HG03280 (cell line): ENCODE results near the gene P2RX1.

Source experiments
- ATAC-seq: cut with Tn5 transposase; IDR thresholded peaks from one replicate; pipeline ENCODE4 v1.9.1; 2021; ENCODE audit warnings: mild to moderate bottlenecking, moderate library complexity; ENCODE audit not compliant: unreplicated experiment

The P2RX1 gene

DNA sequence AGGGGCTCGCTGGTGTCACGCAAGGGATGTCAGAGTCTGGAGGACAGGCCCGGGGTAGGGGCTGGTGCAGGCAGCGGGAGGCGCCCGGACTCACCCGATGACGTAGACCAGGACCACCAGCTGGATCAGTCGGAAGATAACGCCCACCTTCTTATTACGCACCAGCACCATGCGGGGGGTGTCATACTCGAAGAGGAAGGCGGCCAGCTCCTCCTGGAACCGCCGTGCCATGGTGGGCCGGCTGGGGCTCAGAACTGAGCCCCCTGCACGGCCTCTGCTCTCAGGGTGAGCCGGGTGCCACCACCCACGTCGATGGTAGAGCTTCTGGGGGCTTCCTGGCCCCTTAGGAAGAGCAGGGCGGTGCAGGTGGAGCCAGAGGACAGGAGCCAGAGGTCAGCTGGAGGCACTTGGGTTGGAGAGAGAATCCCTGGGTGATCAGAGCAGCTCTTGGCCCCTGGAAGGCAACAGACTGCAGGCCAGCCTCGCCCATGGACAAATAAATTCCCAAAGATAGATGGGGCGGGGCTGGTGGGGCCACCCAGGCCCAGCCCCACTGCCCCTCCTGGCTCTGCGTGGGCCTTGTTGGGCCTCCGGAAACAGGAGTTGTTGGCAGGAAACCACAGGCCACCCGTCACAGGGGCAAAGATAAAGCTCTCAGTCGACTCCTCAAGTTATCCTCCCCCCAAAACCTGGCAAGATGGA is at the start of gene P2RX1:
P2RX1 (minus strand) TSS at position 471 of the 702 bp plus-strand sequence; CDS start at position 231, 240 bp downstream.
- ATAC-seq: no peak

DNA sequence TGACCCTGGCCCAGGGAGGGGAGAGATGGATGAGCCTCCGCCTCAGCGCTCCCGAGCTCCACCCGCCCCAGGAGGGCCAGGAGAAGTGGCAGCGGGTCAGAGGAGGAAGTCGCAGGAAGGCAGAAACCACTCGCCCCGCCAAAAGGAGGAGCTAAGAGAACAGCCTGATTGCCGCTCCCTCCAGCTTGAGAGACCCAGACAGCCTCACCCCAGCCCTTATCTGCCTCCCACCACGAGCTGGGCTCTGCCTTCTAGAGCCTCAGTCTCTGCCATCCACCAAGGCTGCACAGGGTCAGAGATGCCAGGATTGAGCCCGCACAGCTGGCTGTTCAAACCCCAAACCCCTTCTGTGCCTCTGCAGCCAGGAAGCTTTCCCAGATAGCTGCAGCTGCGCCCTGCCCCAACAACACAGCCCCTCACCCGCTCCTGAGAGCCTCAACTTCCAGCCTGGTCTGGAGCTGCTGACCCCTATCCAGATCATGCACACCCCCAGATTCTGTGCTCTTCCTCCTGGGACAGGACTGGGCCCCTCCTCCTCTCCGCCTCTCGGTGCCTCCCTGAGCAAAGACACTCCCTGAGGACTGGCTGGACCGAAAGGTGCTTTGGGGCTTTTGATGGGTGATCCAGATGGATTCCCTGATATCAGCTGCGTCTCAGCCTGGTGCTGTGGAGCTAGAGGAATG is 49.0 kb upstream of the P2RX1 start:
- peak; percentile 36 for ATAC-seq

DNA sequence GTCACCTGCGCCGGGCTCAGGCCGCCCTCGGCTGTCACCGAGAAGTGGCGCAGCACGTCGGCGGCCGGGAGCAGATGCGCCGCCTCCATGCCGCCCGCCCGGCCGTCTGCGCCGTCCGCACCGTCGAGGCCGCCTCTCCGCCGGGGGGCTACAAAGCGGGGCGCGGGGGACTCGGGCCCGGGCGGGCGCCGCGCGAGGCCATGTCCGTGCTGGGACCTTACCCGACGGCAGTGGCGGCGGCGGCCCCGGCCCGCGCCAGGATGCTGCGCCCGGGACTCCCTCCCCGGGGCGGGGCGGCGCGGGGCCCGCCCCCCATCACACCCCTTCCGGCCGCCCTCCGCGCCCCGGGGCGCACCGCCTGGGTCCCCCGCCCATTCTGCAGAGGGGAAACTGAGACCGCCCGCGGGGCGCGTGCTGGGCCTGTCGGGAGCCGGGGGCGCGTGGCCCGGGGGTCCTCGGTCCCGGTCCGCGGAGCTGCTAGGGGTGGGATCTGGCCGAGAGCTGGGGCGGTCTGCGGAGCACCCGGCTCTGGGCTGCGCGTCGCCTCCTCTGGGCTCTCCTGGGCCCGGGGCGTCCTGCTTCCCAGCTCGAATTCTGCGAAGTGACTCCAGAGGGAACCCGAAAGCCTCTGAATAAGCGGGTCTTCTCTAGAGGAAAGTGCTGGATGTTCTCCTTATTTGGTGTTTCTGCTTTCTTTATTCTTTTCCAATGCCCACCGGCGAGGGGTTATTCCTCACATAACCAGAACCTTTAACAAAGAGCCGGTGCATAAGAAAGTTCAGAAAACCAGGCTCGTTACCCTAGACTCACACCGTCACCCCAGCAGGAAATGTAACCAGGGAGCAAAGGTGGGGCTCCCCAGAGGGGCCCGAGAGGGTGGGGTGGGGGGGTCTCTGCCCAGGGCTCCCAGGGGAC is 48.2 kb upstream of the P2RX1 start, which contains the start of gene ATP2A3:
ATP2A3 (minus strand) TSS at position 235 of the 915 bp plus-strand sequence; CDS start at position 89, 146 bp downstream.
- ATAC-seq: peak; percentile 61

DNA sequence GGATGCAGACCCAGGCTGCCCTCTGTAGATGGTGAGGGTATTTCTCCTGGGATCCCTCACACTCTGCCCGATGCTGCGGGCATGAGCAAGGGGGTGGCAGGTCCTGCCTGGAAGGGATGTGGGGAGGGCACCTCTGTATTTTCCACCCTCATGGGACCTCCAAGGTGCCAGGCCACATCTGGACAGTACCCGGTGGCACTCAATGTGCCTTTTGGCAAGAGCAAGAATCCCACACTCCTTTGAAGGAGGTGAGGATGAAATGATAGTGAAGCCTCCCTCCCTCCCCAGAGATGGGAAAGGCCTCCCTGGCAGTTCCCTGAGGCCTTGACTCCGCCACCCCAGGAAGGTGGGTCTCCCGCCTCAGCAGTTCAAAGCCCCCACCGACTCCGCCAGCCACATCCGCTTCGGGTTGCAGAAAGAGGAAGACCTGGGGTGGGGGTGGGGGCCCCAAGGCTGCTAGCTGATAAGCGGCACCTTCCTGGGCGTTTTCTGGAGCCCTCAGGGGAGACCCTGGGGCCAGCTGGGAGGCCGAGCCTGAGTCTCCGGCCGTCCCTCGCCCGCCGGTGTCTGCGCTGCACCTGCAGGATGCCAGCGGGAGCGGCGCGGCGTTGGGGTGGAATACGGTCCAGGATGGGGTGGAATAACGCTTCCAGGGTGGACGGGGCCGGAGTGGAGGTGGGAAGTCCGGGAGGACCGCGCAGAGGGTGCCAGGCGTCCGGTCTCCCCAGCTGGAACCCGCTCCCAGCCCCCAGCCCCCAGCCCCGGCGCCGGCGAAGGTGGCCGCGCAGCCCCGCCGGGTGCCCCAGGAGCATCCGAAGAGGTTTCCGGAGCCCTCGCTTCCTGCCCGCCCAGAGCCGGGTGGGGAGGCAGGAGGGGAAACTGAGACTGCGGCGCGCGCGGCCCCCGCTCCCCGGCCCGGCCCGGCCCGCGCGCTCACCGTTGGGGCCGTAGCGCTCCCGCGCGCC is 47.3 kb upstream of the P2RX1 start:
- ATAC-seq: peak; percentile 8

DNA sequence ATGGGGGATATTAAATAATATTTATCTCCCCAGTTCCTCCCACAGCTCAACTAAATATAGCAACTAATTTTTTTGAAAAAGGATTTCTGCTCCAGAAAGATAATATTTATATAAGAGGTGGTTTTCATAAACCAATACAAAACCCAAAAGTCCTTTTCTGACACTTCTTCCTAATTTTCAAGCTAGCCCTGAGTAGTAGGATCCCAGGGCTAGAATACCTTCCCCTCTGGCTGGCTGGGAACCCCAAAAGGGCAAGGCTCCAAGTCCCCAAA is 46.6 kb upstream of the P2RX1 start:
- ATAC-seq: no peak

DNA sequence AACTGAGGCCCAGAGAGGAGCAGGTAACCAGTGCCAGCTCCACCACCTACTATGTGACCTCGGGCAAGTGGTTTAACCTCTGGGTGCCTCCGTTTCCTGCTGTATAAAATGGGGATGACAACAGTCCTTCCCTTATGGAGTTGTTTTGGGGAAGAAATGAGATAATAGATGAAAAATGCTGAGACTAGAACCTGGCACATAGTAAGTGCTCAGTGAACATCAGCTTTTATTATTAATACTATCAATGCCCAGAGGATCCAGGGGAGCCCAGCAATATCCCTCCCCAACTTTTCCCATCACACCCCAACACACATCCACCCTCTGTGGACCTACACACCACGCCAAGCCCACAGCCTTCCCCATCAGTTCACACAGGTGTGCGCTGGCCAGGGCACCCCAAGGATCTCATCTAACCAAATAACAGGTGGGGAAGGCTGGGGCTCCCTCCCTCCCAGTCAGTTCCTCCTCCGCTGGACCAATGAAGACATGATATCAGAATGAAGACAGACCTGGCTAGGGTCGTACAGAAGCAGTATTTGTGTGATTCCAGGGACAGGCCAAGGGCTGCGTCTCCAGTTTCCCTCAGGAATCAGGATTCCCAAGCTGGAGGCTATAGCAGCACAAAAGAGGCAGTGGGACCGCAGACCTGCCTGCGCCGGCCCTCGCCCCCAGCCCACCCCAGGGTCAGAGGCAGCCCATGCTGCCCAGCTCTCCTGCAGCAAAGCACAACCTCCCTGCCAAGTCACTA is 46.1 kb upstream of the P2RX1 start:
- no peak for ATAC-seq

DNA sequence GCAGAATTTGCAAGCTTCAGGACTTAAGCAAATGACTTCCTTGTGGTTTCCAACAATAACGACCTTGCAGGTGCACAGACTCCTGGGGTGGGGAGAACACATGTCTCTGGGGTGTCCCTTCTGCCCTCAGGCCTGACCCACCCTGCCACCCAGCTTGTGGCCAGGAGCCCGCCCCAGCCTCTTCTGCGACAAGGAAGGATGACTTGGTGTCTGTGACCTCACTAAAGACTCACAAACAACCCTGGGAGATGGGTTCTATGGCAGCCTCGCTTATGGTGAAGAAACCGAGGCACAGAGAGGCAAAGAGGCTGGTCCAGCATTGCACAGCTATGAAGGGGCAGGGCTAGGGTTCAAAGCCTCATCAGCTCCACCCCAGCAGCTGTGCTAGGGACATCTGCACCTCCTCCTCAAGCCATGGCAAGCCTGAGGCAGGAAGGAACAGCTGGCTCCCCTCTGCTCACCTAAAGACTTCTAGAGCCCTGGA is 45.3 kb upstream of the P2RX1 start:
- no peak for ATAC-seq

DNA sequence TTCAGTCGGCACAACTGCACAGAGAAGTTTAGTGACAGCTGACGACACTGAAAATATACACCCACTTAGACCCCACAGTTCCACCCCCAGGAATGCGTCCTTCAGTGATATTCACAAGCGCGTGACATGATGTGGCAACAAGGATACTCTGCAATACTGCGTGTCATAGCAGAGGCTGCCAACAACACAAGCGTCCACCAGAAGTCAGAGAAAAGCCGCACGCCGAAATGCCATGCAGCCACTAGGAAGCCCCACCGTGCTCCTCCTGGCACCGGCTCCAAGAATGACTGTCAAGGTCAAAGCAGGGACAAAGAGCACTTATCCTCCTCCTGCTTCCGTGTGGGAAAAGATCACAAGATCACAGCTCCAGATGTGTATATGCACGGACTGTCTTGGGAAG is 44.5 kb upstream of the P2RX1 start:
- ATAC-seq: no peak

DNA sequence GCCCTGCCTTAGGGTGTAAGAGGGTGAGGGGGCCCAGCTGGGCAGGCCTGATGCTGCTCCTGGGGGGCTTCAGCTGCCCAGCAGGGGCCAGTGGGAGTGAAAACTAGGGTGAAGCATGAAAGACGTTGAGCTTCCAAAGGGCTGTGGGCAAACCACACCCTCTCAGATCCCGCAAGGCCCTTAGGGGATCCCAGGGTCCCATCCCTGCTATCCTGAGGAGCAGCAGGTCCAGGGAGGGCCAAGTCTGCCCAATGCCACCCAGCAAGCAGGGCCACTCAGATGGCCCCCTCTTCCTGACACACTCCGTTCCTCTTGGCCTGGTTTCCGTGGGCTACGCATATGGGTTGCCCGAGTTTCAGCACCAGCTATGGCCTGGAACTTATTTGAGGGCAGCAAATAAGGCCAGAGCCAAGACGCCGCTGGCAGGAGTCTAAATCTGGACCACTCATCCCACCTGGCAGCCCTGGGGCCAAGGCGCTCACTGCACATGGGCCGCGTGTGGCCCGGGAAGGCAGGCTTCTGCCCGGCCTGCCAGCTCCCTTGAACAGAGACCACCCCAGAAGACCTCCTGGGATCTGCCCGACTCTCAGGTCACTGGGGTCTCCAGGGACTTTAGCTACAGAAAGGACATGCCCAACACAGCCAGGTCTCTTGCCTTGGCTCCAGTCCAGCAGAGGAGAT is 43.8 kb upstream of the P2RX1 start:
- ATAC-seq: no peak

DNA sequence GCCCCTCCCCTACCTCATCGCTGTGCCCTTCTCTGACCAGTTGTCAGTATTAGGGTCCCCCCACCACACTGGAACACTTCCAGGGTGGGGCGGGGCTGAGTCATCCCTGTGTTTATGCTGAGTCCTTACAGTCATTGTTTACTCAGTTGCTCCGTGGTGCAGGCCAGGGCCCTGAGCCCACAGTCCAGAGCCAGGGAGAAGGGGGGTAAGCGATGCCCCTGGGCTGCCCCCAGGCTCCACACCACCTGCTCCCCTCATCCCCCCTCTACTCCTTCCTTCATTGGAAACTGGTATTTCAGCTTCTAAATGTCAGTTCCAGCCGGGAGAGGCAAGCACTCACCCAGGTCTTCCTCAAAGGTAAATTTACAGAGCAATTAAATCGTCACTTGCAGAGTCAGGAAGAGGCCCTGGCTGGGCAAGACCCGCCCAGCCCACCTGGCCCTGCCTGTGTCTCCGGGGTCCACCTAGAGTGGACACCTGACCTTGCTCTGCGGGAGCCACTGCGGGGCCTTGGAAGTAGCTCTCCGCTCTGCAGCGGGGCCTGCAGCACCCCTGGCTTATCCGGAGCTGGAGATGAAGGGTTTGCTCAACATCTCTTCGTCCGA is 43.1 kb upstream of the P2RX1 start:
- ATAC-seq: no peak

DNA sequence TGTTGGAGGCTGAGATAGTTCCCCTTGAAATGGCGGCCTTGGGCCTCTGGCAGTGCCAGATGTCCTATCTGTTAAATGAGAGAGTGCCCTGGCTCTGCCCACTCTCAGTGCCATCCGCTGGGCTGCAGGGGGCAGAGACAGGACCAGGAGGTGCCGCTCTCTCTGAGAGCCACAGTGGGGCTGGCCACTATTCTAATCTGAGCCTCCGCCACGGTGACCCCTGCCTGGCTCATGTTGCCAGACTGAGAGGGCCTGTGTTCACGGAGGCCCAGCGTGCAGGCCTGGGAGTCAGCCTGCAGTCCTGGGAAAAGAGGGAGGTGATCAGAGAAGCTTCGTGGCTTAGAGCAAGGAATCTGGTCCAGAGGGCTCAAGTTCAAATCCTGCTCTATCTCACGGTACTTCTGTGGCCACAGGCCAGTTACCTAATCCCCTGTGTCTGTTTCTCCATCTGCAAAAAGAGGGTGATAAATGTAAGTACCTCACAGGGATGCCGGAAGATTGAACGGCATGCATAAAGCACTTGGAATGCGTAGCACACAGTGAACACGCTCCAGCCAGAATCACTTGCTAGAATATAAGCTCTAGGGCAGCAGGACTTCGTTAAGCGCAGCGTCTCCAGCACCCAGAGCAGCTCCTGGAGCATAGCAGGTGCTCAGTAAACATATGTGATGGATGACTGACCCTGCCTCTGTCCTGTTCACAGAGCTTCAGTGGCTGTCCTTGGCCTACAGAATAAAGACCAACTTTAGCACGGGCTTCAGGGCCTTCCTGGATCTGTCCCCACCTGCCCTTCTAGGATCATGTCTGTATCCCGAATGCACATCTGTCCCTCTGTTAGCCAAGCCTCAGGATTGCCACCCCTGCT is 41.7 kb upstream of the P2RX1 start:
- ATAC-seq: no peak

DNA sequence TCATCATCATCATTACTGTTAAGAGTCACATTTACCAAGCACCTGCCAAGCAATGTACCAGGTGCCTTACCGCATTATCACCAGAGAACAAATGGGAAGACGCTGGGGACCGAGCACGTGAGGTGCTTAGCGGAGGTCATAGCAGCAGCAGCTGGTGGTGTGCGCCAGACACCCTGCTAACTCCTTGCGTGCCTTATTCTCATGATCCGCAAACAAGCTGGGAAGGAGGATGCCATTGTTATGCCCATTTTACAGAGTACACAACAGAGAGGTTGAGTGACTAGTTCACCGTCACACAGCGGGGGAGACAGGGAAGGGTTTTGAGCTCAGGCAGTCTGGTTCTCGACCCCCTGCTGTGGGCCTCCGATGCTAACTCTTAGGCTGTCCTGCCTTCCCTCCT is 40.7 kb upstream of the P2RX1 start:
- no peak for ATAC-seq

DNA sequence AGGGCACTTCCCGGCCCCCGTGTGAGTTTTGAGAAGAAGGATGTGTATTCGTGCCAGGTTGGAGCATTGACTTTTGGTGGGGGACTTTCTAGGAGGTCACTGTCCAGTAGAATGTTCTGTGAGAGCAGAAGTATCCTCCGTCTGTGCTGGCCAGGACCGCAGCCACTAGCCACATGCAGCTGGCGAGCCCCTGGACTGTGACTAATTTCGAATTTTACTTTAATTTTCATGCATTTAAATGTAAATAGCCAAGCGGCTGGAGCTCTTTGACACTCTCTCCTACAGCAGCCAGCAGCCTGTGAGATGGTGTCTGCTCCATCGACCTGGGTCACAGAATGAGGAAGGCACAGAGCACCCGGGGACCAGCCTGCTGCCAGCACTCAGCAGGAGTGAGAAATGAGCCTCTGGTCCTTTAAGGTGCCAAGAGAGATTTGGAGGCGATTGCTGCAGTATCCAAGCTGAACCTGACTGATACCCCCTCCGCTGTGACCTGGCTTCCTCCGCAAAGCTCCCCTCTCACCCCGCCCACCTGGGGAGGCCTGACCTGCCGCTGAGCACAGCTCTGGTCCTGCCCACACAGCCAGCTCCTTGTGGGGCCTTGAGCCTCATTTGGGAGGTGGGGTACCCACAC is 40.2 kb upstream of the P2RX1 start:
- ATAC-seq: no peak

DNA sequence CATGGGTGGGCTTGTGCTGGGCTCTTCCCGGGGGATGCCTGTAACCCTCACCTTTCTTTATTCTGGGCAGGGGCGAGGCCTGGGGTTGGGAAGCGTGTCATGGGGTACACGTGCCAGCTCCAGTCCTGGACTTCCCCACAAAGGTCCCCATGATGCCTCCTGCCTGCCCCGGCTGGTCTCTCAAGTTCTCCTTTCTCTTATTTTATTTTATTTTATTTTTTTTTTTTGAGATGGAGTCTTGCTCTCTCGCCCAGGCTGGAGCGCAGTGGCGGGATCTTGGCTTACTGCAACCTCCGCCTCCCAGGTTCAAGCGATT is 39.4 kb upstream of the P2RX1 start:
- no peak for ATAC-seq

DNA sequence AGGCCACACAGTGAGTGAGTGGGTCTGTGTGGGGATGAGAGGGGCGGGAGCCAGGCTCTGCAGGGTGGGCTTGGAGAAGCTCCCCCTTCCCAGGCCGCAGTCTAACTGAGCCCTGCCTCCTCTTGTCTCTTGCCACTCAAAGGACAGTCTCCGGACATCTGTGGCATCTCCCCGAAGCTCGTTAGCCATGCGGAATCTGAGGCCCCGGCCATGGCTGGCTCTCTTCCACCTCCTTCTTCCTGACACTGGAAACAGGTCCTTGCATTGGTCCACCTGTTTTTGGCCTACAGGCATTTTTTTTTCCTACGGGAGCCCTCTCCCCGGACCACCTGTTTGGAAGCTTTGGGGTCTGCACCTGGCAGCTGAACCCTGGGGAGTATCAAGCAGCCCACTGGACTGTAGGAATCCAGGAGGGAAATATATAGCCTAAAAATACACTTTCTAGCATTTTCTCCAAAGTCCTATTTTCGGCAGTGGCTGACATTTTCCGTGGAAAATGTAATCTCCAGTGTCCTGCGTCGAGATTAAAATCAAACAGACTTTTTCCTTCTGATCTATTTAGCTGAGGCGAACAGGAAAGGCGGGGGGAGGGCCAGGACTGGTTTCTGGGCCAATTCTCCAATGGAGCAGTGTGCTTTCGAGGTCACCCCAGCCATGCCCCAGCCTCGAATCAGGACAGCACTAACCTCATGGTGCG is 38.9 kb upstream of the P2RX1 start:
- ATAC-seq: no peak

DNA sequence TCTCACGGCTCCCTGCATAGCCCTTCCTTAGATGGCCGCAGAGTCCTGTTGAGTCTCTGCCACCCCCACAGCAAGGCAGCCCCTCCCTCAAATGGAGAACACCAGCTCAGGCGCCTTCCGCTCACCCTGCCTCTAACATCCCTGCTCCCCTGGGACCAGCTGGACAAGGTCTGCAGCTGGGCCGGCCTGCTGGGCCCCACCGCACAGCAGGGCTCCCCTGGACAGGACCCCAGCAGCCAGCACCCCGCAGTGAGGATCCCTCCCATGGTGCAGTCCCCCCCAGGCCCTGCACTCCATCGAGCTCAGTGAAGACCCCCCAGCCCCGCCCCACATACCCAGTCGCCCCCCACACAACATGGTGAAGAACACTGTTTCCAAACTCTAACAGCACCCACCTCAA is 37.8 kb upstream of the P2RX1 start:
- no peak for ATAC-seq

DNA sequence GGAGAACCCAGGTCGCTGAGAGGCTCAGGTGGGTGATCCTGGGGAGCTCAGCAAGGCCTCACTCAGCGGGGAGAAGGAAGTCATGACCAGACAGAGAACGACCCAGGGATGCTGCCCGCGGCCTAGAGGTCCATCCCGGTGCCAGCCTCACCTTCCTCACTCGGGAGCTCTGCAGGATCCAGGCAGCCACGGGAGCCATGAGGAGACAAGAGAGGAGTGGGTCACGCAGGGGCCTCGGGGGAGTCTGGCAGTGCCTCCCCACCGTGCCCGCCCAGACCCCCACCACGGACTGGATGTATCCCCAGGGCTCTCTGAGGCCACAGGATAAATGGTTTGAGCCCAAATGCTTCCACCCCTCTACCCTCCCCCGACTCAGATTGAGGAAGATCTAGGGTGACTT is 37.3 kb upstream of the P2RX1 start:
- no peak for ATAC-seq
